Mesenchymal stem cell (in vitro differentiated cells and primary cell): ENCODE data around the gene PRKCZ.

Experiments used
- DNase-seq: peaks from one replicate; pipeline ENCODE4 v3.0.0-alpha.2; 2013
- H2AFZ ChIP-seq: one replicate; pipeline ENCODE4 v1.6.1; 2013; ENCODE audit warnings: low read depth, mild to moderate bottlenecking, control low read depth, inconsistent platforms, low read length, moderate library complexity
- H2AK5ac ChIP-seq: 2 replicates; pipeline ENCODE4 v1.6.1; 2013; ENCODE audit warnings: low read length, moderate library complexity, mild to moderate bottlenecking, inconsistent platforms; ENCODE audit not compliant: severe bottlenecking
- H2BK120ac ChIP-seq: one replicate; pipeline ENCODE4 v1.6.1; 2013; ENCODE audit warnings: low read depth, mild to moderate bottlenecking, inconsistent platforms, low read length, moderate library complexity
- H2BK12ac ChIP-seq, 2 experiments: one replicate each; pipeline ENCODE4 v1.6.1; 2013; ENCODE audit warnings: inconsistent platforms in 2 of 2, low read length in 2 of 2, mild to moderate bottlenecking in 2 of 2, moderate library complexity in 2 of 2, control low read depth in 1 of 2
- H2BK15ac ChIP-seq: one replicate; pipeline ENCODE4 v1.6.1; 2013; ENCODE audit warnings: mild to moderate bottlenecking, low read depth, inconsistent platforms; ENCODE audit not compliant: poor library complexity, severe bottlenecking
- H2BK5ac ChIP-seq: 2 replicates; pipeline ENCODE4 v1.6.1; 2013; ENCODE audit warnings: low read depth, mild to moderate bottlenecking, low read length, control low read depth, inconsistent platforms; ENCODE audit not compliant: poor library complexity, severe bottlenecking
- H3K14ac ChIP-seq, 2 experiments: one replicate each; pipeline ENCODE4 v1.6.1; 2013; ENCODE audit warnings: inconsistent platforms in 2 of 2, low read length in 2 of 2, control low read depth in 1 of 2, mild to moderate bottlenecking in 1 of 2, moderate library complexity in 1 of 2
- H3K18ac ChIP-seq, 2 experiments: one replicate each; pipeline ENCODE4 v1.6.1; 2013; ENCODE audit warnings: inconsistent platforms in 2 of 2, low read length in 2 of 2, control low read depth in 1 of 2, low read depth in 1 of 2, mild to moderate bottlenecking in 1 of 2
- H3K23ac ChIP-seq, 2 experiments: one replicate each; pipeline ENCODE4 v1.6.1; 2013; ENCODE audit warnings: inconsistent platforms in 2 of 2, low read length in 2 of 2, mild to moderate bottlenecking in 2 of 2, moderate library complexity in 2 of 2, control low read depth in 1 of 2
- H3K27ac ChIP-seq: 2 replicates; pipeline ENCODE4 v1.5.1; 2013; ENCODE audit warnings: mild to moderate bottlenecking, moderate library complexity, low read length, control low read depth, inconsistent platforms; ENCODE audit not compliant: poor library complexity, severe bottlenecking
- H3K27me3 ChIP-seq, 2 experiments: 2 replicates each; pipeline versions ENCODE4 v1.6.1 to v1.7.0; 2013; ENCODE audit warnings: low read length in 2 of 2, mild to moderate bottlenecking in 2 of 2, moderate library complexity in 2 of 2, control low read depth in 1 of 2, inconsistent platforms in 1 of 2; ENCODE audit not compliant: control insufficient read depth in 1 of 2, insufficient read depth in 1 of 2
- H3K36me3 ChIP-seq, 2 experiments: 2 replicates each; pipeline versions ENCODE4 v1.6.1 to v1.7.0; 2013; ENCODE audit warnings: low read length in 2 of 2, control low read depth in 1 of 2, inconsistent platforms in 1 of 2, low read depth in 1 of 2, mild to moderate bottlenecking in 1 of 2; ENCODE audit not compliant: insufficient read depth in 2 of 2, control insufficient read depth in 1 of 2
- H3K4ac ChIP-seq, 2 experiments: one replicate each; pipeline ENCODE4 v1.6.1; 2013; ENCODE audit warnings: inconsistent platforms in 2 of 2, low read length in 2 of 2, mild to moderate bottlenecking in 2 of 2, moderate library complexity in 2 of 2, control low read depth in 1 of 2, low read depth in 1 of 2
- H3K4me1 ChIP-seq: 2 replicates; pipeline ENCODE4 v1.6.1; 2013; ENCODE audit warnings: low read depth, low read length, control low read depth; ENCODE audit not compliant: control insufficient read depth, insufficient read depth
- H3K4me2 ChIP-seq: 2 replicates; pipeline ENCODE4 v1.6.1; 2013; ENCODE audit warnings: low read length, mild to moderate bottlenecking, inconsistent platforms; ENCODE audit not compliant: poor library complexity, severe bottlenecking
- H3K4me3 ChIP-seq, 2 experiments: 2 replicates each; pipeline versions ENCODE4 v1.5.1 to v1.7.0; 2013; ENCODE audit warnings: low read length in 2 of 2, mild to moderate bottlenecking in 2 of 2, control low read depth in 1 of 2, low read depth in 1 of 2; ENCODE audit not compliant: insufficient read depth in 1 of 2
- H3K79me1 ChIP-seq: replicated peaks from 2 replicates; pipeline ENCODE4 v1.6.1; 2013; ENCODE audit warnings: mild to moderate bottlenecking, control low read depth, low read length, inconsistent platforms; ENCODE audit not compliant: poor library complexity, severe bottlenecking
- H3K9ac ChIP-seq: 2 replicates; pipeline ENCODE4 v1.7.0; 2013; ENCODE audit warnings: mild to moderate bottlenecking, low read length, moderate library complexity
- H3K9me3 ChIP-seq: 2 replicates; pipeline ENCODE4 v1.7.0; 2013; ENCODE audit warnings: mild to moderate bottlenecking, low read length; ENCODE audit not compliant: control insufficient read depth
- H4K8ac ChIP-seq: one replicate; pipeline ENCODE4 v1.6.1; 2013; ENCODE audit warnings: inconsistent platforms, mild to moderate bottlenecking, low read length, moderate library complexity
- H4K91ac ChIP-seq: one replicate; pipeline ENCODE4 v1.6.1; 2013; ENCODE audit warnings: mild to moderate bottlenecking, low read length, inconsistent platforms
- whole genome bisulfite sequencing: methylation state at CpG from one replicate; pipeline ENCODE4 v1.1.7; 2013; ENCODE audit warnings: mixed read lengths; 5-methylcytosine and 5-hydroxymethylcytosine counted together

The PRKCZ gene

DNA sequence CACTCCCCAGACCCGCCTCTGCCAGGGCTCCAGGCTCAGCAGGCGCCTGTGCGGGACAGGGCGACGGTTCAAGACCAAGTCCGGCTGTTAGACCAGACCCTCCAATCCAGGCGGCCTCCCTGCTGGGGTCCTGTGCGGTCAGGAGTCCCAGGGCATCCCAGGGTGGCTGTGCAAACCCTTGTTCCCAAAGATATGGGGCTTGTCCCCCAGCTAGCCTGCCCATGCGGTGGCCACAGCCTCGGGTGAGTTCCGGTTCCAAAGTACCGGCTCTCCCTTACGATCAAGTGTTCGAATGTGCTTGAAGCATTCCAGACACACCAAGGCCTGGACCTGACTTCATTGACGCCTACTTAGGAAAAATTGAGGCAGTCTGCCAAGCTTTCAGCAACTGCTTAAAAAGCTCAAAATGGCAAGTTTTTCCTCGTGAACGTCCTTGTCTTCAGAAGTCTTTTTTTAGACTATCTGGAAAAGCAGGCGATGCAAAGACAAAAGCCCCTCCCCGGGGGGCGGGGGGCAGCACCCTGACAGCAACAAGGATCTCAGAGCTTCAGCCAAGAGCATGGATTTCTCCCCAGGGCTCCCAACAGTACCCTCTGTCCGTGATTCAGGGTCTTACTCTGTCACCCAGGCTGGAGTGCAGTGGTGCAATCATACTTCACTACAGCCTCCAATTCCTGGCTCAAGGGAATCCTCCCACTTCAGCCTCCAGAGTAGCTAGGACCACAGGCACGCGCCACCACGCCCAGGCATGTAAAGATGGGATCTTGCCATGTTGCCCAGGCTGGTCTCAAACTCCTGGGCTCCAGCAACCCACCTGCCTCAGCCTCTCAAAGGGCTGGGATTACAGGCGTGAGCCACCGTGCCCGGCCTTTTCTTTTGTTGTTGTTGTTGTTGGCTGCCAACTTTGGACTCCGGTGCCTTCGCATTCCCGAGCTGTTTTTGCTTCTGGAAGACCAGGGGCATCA, 142.1 kb downstream of the PRKCZ start:
- H3K18ac ChIP-seq, result no peak overlapping the region
- no peak overlapping the region for H3K27ac ChIP-seq
- no peak overlapping the region for H2BK120ac ChIP-seq
- no peaks in the 10 kb centered on the region for H3K27me3 ChIP-seq
- H2BK5ac ChIP-seq, result no peak overlapping the region
- 90% methylated on average over 30 of the region's 30 CpGs for WGBS
- no peak overlapping the region for H3K4me2 ChIP-seq
- H3K9ac ChIP-seq, result peak overlapping the region; percentile 74
- DNase-seq, result peak; percentile 63
- no peaks in the 10 kb centered on the region for H3K9me3 ChIP-seq
- peak overlapping the region in 1 of 2 experiments; percentile 72 for H3K4me3 ChIP-seq
- peak overlapping the region; percentile 16 for H2AK5ac ChIP-seq
- H3K23ac ChIP-seq, result peak overlapping the region in 1 of 2 experiments; percentile 36
- peak overlapping the region in 1 of 2 experiments; percentile 38 for H3K14ac ChIP-seq
- H3K79me1 ChIP-seq, result peaks cover 43% of the 10 kb centered on the region
- peak overlapping the region in 1 of 2 experiments; percentile 66 for H2BK12ac ChIP-seq
- peaks cover 39% of the 10 kb centered on the region for H3K4me1 ChIP-seq
- no peak overlapping the region for H2AFZ ChIP-seq
- H2BK15ac ChIP-seq, result no peak overlapping the region
- peaks cover 0 to 57% of the 10 kb centered on the region in 2 experiments for H3K36me3 ChIP-seq
- H4K8ac ChIP-seq, result no peak overlapping the region
- peak overlapping the region in 1 of 2 experiments; percentile 1 for H3K4ac ChIP-seq
- H4K91ac ChIP-seq, result no peak overlapping the region

DNA sequence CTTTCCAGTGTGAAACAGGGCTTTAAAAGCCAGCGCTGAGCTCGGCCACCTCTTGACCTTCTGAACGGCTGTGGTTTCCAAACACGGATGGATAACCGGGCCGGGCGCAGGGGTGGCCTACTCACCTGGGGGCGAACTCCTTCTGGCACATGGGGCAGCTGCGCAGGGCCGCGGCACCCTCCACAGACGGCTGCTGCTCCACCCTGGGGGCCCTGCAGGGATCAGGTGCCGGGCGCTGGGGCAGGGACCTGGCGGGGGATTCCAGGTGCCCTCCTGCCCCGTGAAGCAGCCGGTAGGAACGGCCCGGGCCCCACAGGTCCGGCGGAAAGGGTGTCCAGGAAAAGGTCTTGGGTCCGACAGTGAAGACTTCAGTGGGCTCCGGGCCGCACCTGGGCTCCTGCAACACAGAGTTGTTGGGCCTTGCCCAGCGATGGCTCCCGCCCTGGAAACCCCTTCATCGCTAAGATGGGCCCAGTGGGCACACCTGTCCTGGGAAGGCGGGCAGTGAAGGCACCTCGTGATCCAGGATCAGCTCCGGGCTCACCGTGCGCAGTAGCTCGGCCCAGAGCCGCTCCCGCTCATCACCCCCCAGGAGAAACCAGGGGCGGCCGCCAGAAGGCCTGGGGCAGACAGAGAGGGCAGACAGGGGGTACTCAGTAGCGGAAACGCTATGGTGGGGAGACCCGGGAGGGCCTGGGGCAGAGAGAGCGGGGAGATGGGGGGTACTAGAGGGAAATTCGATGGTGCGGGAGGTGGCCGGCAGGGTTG, 143.5 kb downstream of the PRKCZ start:
- H3K4me3 ChIP-seq, result peak overlapping the region; percentile 58 to 72
- no peaks in the 10 kb centered on the region for H3K27me3 ChIP-seq
- no peak overlapping the region for H3K27ac ChIP-seq
- no peak for DNase-seq
- H3K79me1 ChIP-seq, result peaks cover 33% of the 10 kb centered on the region
- peak overlapping the region; percentile 52 for H2AK5ac ChIP-seq
- H3K14ac ChIP-seq, result peak overlapping the region in 1 of 2 experiments; percentile 84
- H3K9me3 ChIP-seq, result no peaks in the 10 kb centered on the region
- H2AFZ ChIP-seq, result no peak overlapping the region
- H4K91ac ChIP-seq, result peak overlapping the region; percentile 86
- H3K18ac ChIP-seq, result peak overlapping the region in 1 of 2 experiments; percentile 54
- H2BK12ac ChIP-seq, result peak overlapping the region; percentile 54 to 57
- H3K4me2 ChIP-seq, result peak overlapping the region; percentile 78
- 63% methylated on average over 44 of the region's 44 CpGs for WGBS
- H3K9ac ChIP-seq, result peak overlapping the region; percentile 74
- peak overlapping the region; percentile 77 to 78 for H3K4ac ChIP-seq
- H2BK120ac ChIP-seq, result peak overlapping the region; percentile 11
- peak overlapping the region; percentile 73 for H2BK15ac ChIP-seq
- peaks cover 40% of the 10 kb centered on the region for H3K4me1 ChIP-seq
- peaks cover 0 to 45% of the 10 kb centered on the region in 2 experiments for H3K36me3 ChIP-seq
- peak overlapping the region in 1 of 2 experiments; percentile 74 for H3K23ac ChIP-seq
- peak overlapping the region; percentile 80 for H4K8ac ChIP-seq
- no peak overlapping the region for H2BK5ac ChIP-seq

- peak within 1 kb of the TSS; percentile 99 for H2BK15ac ChIP-seq
- no peak within 1 kb of the TSS for H2AFZ ChIP-seq
- peaks cover 31% of the 10 kb centered on the region for H3K79me1 ChIP-seq
- peaks cover 0 to 39% of the 10 kb centered on the region in 2 experiments for H3K36me3 ChIP-seq
- H3K14ac ChIP-seq, result peak within 1 kb of the TSS in 1 of 2 experiments; percentile 84
- H3K4me2 ChIP-seq, result peak within 1 kb of the TSS; percentile 83
- WGBS, result 0% methylated on average over 2 of the region's 63 CpGs
- peak within 1 kb of the TSS; percentile 54 for H2AK5ac ChIP-seq
- H3K9me3 ChIP-seq, result no peaks in the 10 kb centered on the region
- peak within 1 kb of the TSS; percentile 92 for H2BK120ac ChIP-seq
- H4K91ac ChIP-seq, result peak within 1 kb of the TSS; percentile 94
- H3K23ac ChIP-seq, result peak within 1 kb of the TSS in 1 of 2 experiments; percentile 74
- H3K4ac ChIP-seq, result peak within 1 kb of the TSS; percentile 77 to 90
- H2BK5ac ChIP-seq, result peak within 1 kb of the TSS; percentile 89
- peaks cover 45% of the 10 kb centered on the region for H3K4me1 ChIP-seq
- H3K4me3 ChIP-seq, result peak within 1 kb of the TSS; percentile 69 to 82
- peak within 1 kb of the TSS; percentile 96 for H4K8ac ChIP-seq
- DNase-seq, result no peak
- peak within 1 kb of the TSS; percentile 91 for H3K27ac ChIP-seq
- peak within 1 kb of the TSS; percentile 92 to 93 for H3K18ac ChIP-seq
- peak within 1 kb of the TSS; percentile 57 to 76 for H2BK12ac ChIP-seq
- H3K27me3 ChIP-seq, result no peaks in the 10 kb centered on the region
- peak within 1 kb of the TSS; percentile 88 for H3K9ac ChIP-seq
Measured at GRCh38 chr1:2194319-2194897, 144.2 kb downstream of the PRKCZ start, which contains the start of gene FAAP20. Gene FAAP20 (minus strand): TSS chr1:2194772. CDS start chr1:2194749, 23 bp downstream.
